SU-DHL-6 (cell line): Measurements from ENCODE around the gene MARCHF6.

Experiments
- H2AFZ ChIP-seq: fragments of 200-600 bp; sonication (generic); 2 replicates; pipeline ENCODE4 v1.6.1; 2014; ENCODE audit warnings: low read depth, mild to moderate bottlenecking, moderate library complexity, mixed read lengths, antibody characterized with exemption, low read length; ENCODE audit not compliant: severe bottlenecking
- H3F3A ChIP-seq: fragments of 200-600 bp; shearing (Covaris generic); 2 replicates; pipeline ENCODE4 v1.6.0; 2016; ENCODE audit warnings: antibody characterized with exemption, mild to moderate bottlenecking; ENCODE audit not compliant: insufficient read depth
- H3K27ac ChIP-seq: fragments of 200-600 bp; sonication (generic); 2 replicates; pipeline ENCODE4 v1.5.1; 2016; ENCODE audit warnings: low read depth, mild to moderate bottlenecking, low read length, moderate library complexity, mixed read lengths
- H3K27me3 ChIP-seq: fragments of 200-600 bp; sonication (generic), shearing (Covaris generic); 2 replicates; pipeline ENCODE4 v1.6.0; 2014; ENCODE audit warnings: mild to moderate bottlenecking, low read length
- H3K36me3 ChIP-seq: fragments of 200-600 bp; sonication (generic); 2 replicates; pipeline ENCODE4 v1.6.1; 2014; ENCODE audit warnings: mild to moderate bottlenecking, low read length, mixed read lengths
- H3K4me2 ChIP-seq: fragments of 300-600, 200-600 bp; shearing (Covaris generic), sonication (generic); 2 replicates; pipeline ENCODE4 v1.6.0; 2014; ENCODE audit warnings: low read length, low read depth, mild to moderate bottlenecking; ENCODE audit not compliant: poor library complexity, severe bottlenecking
- H3K4me3 ChIP-seq: fragments of 200-600 bp; sonication (generic); 2 replicates; pipeline ENCODE4 v1.5.1; 2014; ENCODE audit warnings: antibody characterized with exemption, low read length, mild to moderate bottlenecking, mixed read lengths; ENCODE audit not compliant: insufficient read depth, poor library complexity, severe bottlenecking
- H3K79me2 ChIP-seq: fragments of 200-600 bp; sonication (generic); 2 replicates; pipeline ENCODE4 v1.6.1; 2014; ENCODE audit warnings: mild to moderate bottlenecking, low read length, moderate library complexity; ENCODE audit not compliant: insufficient read depth
- H3K9ac ChIP-seq: fragments of 200-600 bp; sonication (generic); 2 replicates; pipeline ENCODE4 v1.7.0; 2014; ENCODE audit warnings: mild to moderate bottlenecking, low read length
- H3K9me2 ChIP-seq: fragments of 200-600 bp; sonication (generic); replicated peaks from 2 replicates; pipeline ENCODE4 v1.6.1; 2014; ENCODE audit warnings: low read length; ENCODE audit not compliant: insufficient read depth
- H3K9me3 ChIP-seq: fragments of 200-600 bp; sonication (generic); 2 replicates; pipeline ENCODE4 v1.6.1; 2014; ENCODE audit warnings: low read length, mixed read lengths; ENCODE audit not compliant: insufficient read depth
- H4K20me1 ChIP-seq: fragments of 200-600 bp; sonication (generic); 2 replicates; pipeline ENCODE4 v1.6.1; 2014; ENCODE audit warnings: low read depth, mild to moderate bottlenecking, antibody characterized with exemption, low read length, moderate library complexity, mixed read lengths
- CTCF ChIP-seq: fragments of 200-600 bp; sonication (generic); IDR thresholded peaks from one replicate; pipeline ENCODE4 v1.5.1; 2017; ENCODE audit warnings: antibody characterized with exemption, mild to moderate bottlenecking, low read length, moderate library complexity; ENCODE audit not compliant: insufficient read depth, poor library complexity, severe bottlenecking
- EZH2phosphoT487 ChIP-seq: fragments of 200-600 bp; sonication (generic), shearing (Covaris generic); conservative IDR thresholded peaks from 2 replicates; pipeline ENCODE4 v1.6.1; 2018; ENCODE audit warnings: mild to moderate bottlenecking, antibody characterized with exemption, low read length, moderate library complexity, mixed read lengths

The MARCHF6 gene

GRCh38 chr5:10330511-10331230, 22.8 kb upstream of the MARCHF6 start:
- no peaks in the 10 kb centered on the region for H4K20me1 ChIP-seq
- no peaks in the 10 kb centered on the region for H3K79me2 ChIP-seq
- no peaks in the 10 kb centered on the region for H3K36me3 ChIP-seq
- no peak overlapping the region for H3K9ac ChIP-seq
- TF ChIP-seq EZH2phosphoT487: no peak
- TF ChIP-seq CTCF: no peak
- H3K9me2 ChIP-seq: no peaks in the 10 kb centered on the region
- no peak overlapping the region for H3K27ac ChIP-seq
- no peak overlapping the region for H3K4me3 ChIP-seq
- no peaks in the 10 kb centered on the region for H3K27me3 ChIP-seq
- H3K4me2 ChIP-seq: no peak overlapping the region
- H3K9me3 ChIP-seq: no peaks in the 10 kb centered on the region
- no peak overlapping the region for H2AFZ ChIP-seq
- H3F3A ChIP-seq: no peaks in the 10 kb centered on the region

DNA sequence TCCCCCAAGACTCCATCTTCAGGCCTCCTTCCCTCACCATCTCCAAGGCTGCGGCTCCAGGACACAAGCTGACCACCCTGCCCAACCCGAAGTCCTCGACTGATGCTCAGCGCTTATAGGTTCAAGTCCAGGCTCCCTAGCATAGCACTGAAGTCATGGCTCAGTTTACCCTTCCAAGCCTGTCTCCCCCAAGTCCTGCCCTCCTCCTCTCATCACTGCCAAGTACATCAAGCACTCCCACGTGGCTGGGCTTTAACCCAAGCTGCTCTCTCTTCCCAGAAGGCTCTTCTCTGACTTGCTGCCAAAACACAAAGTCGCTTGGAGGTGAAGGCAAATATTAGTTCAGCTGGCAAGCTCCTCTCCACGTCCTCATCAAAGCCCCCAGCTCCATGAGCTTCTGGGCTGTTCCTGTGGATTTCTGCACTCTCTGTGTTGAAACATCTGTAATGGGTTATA, 22.1 kb upstream of the MARCHF6 start:
- Histone ChIP-seq H3K36me3 (no peaks in the 10 kb centered on the region), H3K27ac (no peak overlapping the region), H3K4me2 (no peak overlapping the region), H3K4me3 (no peak overlapping the region), H3K79me2 (no peaks in the 10 kb centered on the region), H3K27me3 (no peaks in the 10 kb centered on the region), H3K9me2 (no peaks in the 10 kb centered on the region), H3K9me3 (no peaks in the 10 kb centered on the region), H2AFZ (no peak overlapping the region), H3F3A (no peaks in the 10 kb centered on the region), H4K20me1 (no peaks in the 10 kb centered on the region), H3K9ac (no peak overlapping the region)
- no peak for TF ChIP-seq CTCF
- TF ChIP-seq EZH2phosphoT487: no peak

DNA sequence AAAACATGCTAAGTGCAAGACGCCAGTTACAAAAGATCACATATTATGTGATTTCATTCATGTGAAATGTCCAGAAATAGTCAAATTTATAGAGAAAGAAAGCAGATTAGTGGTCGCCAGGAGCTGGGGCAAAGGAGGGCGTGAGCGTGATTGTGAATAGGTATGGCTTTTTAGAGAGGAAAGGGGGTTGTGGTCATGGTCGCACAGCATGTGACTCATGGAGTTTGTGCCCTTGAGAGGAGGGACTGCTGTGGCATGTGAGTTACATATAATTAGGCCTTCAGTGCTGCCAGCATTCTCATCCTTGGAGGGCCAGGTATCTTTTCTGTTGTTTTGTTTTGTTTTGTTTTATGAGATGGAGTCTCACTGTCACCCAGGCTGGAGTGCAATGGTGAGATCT, 21.2 kb upstream of the MARCHF6 start:
- Histone ChIP-seq H3K36me3 (no peaks in the 10 kb centered on the region), H3K4me3 (no peak overlapping the region), H3K9ac (no peak overlapping the region), H2AFZ (no peak overlapping the region), H3K9me3 (no peaks in the 10 kb centered on the region), H3F3A (no peaks in the 10 kb centered on the region), H3K27ac (no peak overlapping the region), H3K4me2 (no peak overlapping the region), H3K9me2 (no peaks in the 10 kb centered on the region), H4K20me1 (no peaks in the 10 kb centered on the region), H3K79me2 (no peaks in the 10 kb centered on the region), H3K27me3 (no peaks in the 10 kb centered on the region)
- no peak for TF ChIP-seq EZH2phosphoT487
- TF ChIP-seq CTCF: no peak
